ENCODE measurements around the gene IRF4.

IRF4 gene

DNA sequence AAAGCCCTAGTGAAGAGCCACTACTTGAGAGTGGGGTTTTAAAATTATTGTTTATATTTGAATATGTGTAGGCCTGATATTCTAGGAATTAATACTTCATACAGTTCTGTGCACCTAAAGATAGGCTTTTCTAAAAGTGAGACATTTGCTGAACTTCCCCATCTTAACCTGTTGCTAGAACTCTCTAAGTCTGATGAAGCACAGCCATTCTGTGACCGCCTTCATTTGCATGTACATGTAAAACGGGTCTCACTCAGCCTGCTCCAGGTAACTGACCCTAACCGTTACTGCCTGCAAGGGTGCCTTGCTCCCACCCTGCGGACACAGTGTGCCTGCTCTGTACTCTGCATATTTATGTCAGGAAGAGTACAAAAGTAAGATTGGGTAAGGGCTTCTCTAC lies 44.3 kb upstream of the IRF4 start:
- H3K27ac ChIP-seq (ENCODE audit: insufficient read depth, low read length, poor library complexity, severe bottlenecking), result no peak overlapping the region
- H3K36me3 ChIP-seq (ENCODE audit: control insufficient read depth, insufficient read depth, low read length), result peaks cover 8% of the 10 kb centered on the region
- H3K4me1 ChIP-seq (ENCODE audit: control insufficient read depth, insufficient read depth, low read length, poor library complexity, severe bottlenecking), result no peaks in the 10 kb centered on the region
- H3K4me3 ChIP-seq (ENCODE audit: insufficient read depth, low read depth, low read length, poor library complexity, severe bottlenecking), result no peak overlapping the region
- no peak for DNase-seq
- H3K9me3 ChIP-seq (ENCODE audit: control insufficient read depth, low read length), result no peaks in the 10 kb centered on the region
- H3K27me3 ChIP-seq (replicated peaks; ENCODE audit: control insufficient read depth, insufficient read depth, low read length, poor library complexity, severe bottlenecking), result no peaks in the 10 kb centered on the region

DNA sequence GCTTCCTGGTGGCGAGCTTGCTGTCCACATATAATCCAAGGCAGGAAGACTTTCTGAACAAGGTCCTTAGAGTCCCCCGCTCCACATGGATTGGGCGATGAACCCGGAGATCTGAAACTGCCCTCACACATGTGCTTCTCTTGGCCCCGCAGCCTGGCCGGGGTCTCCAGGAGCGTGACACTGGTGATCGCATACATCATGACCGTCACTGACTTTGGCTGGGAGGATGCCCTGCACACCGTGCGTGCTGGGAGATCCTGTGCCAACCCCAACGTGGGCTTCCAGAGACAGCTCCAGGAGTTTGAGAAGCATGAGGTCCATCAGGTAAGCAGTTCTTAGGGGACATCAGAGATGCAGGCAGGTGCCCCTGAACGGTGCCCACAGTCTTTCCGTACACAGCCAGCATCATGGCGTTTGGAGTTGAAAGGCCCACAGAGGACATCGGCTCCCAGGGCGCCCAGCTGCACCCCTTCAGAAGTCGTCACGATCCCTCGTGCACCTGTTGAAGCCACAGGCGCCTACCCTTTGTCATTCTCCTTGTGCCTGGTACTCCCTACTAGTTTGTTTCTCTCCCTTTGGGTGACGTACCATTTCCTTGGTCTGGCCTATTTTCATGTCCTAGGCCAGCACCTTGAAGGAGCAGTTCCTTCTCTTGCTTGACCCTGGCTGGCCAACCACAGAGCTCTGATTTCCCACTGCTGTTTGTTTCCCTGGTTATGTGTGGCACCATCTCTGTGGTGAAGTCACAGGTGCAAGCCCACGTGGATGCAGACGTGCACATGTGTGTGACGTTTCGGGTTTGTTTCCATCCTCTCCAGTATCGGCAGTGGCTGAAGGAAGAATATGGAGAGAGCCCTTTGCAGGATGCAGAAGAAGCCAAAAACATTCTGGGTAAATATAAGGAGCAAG lies 43.3 kb upstream of the IRF4 start:
- Histone ChIP-seq H3K4me3 (ENCODE audit: insufficient read depth, low read depth, low read length, poor library complexity, severe bottlenecking) (no peak overlapping the region), H3K4me1 (ENCODE audit: control insufficient read depth, insufficient read depth, low read length, poor library complexity, severe bottlenecking) (no peaks in the 10 kb centered on the region), H3K36me3 (ENCODE audit: control insufficient read depth, insufficient read depth, low read length) (peaks cover 8% of the 10 kb centered on the region), H3K9me3 (ENCODE audit: control insufficient read depth, low read length) (no peaks in the 10 kb centered on the region), H3K27ac (ENCODE audit: insufficient read depth, low read length, poor library complexity, severe bottlenecking) (no peak overlapping the region), H3K27me3 (replicated peaks; ENCODE audit: control insufficient read depth, insufficient read depth, low read length, poor library complexity, severe bottlenecking) (no peaks in the 10 kb centered on the region)
- DNase-seq, result no peak

DNA sequence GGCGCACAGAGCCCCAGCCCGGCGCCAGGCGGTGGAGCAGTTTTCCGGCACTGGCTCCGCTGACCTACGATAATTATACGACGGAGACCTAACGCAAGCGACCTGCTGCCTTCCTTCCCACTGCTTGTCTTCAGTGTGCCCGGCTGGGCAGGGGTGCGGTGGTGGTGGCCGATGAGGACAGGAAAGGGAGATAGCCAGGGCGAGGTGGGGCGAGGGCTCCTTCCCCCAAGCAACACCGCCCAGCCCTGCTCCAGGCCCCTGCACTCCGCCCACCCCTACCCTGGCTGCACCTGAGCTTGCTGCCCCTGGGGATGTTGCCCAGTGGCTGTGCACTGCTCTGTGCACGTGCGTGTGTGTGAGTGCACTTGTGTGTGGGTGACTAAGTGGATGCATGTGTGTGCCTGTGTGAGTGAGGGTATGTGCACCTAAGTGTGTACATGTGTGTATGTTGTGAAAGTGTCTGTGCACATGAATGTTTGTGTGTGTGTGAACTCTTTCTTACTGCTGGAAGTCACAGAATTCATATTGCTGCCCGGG lies 42.6 kb upstream of the IRF4 start:
- peaks cover 8% of the 10 kb centered on the region for H3K36me3 ChIP-seq (ENCODE audit: control insufficient read depth, insufficient read depth, low read length)
- no peak overlapping the region for H3K27ac ChIP-seq (ENCODE audit: insufficient read depth, low read length, poor library complexity, severe bottlenecking)
- H3K4me1 ChIP-seq (ENCODE audit: control insufficient read depth, insufficient read depth, low read length, poor library complexity, severe bottlenecking), result no peaks in the 10 kb centered on the region
- no peak for DNase-seq
- no peak overlapping the region for H3K4me3 ChIP-seq (ENCODE audit: insufficient read depth, low read depth, low read length, poor library complexity, severe bottlenecking)
- no peaks in the 10 kb centered on the region for H3K27me3 ChIP-seq (replicated peaks; ENCODE audit: control insufficient read depth, insufficient read depth, low read length, poor library complexity, severe bottlenecking)
- H3K9me3 ChIP-seq (ENCODE audit: control insufficient read depth, low read length), result no peaks in the 10 kb centered on the region

DNA sequence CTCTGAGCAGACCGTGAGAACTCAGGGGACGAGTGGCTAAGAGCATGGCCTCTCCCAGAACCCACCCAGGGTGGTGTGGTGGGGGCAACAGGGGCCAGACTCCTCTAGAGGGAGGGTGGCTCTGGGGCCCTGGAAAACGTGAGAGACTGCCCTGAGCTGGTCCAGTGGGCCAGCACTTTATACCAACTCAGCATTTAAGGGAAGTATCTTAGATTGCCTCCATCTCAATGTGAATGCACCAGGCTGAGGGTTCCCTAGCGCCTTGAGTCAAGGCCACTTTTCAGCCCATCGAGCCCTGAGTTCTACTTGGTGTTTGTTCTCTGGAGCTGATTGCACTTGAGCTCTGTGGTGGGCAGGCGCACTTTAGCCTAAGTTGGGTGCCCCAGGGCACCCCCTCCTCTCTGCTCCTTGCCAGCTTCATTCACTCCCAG lies 42.0 kb upstream of the IRF4 start:
- Histone ChIP-seq H3K27me3 (replicated peaks; ENCODE audit: control insufficient read depth, insufficient read depth, low read length, poor library complexity, severe bottlenecking) (no peaks in the 10 kb centered on the region), H3K9me3 (ENCODE audit: control insufficient read depth, low read length) (no peaks in the 10 kb centered on the region), H3K4me1 (ENCODE audit: control insufficient read depth, insufficient read depth, low read length, poor library complexity, severe bottlenecking) (no peaks in the 10 kb centered on the region), H3K27ac (ENCODE audit: insufficient read depth, low read length, poor library complexity, severe bottlenecking) (no peak overlapping the region), H3K36me3 (ENCODE audit: control insufficient read depth, insufficient read depth, low read length) (peaks cover 8% of the 10 kb centered on the region), H3K4me3 (ENCODE audit: insufficient read depth, low read depth, low read length, poor library complexity, severe bottlenecking) (no peak overlapping the region)
- no peak for DNase-seq

DNA sequence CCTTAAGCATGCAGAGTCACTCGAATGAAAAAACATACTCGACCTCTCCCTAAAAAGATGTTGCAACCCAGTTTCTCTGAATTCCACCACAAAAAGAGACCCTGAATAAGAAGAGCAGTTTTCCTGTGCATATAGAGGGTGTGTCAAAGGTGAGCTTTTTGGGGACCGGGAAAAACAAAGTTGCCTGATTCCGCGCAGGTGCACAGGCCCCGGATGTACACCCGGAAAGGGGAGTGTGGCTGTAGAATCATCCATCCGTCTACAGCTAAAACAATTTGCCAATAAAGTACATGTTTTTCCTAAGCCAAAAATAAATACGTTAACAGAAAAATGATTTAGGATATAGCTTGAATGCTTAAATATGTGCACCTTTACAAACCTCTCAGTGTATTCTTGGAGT lies 41.2 kb upstream of the IRF4 start:
- Histone ChIP-seq H3K4me1 (ENCODE audit: control insufficient read depth, insufficient read depth, low read length, poor library complexity, severe bottlenecking) (no peaks in the 10 kb centered on the region), H3K27ac (ENCODE audit: insufficient read depth, low read length, poor library complexity, severe bottlenecking) (no peak overlapping the region), H3K4me3 (ENCODE audit: insufficient read depth, low read depth, low read length, poor library complexity, severe bottlenecking) (no peak overlapping the region), H3K27me3 (replicated peaks; ENCODE audit: control insufficient read depth, insufficient read depth, low read length, poor library complexity, severe bottlenecking) (no peaks in the 10 kb centered on the region), H3K9me3 (ENCODE audit: control insufficient read depth, low read length) (no peaks in the 10 kb centered on the region), H3K36me3 (ENCODE audit: control insufficient read depth, insufficient read depth, low read length) (peaks cover 8% of the 10 kb centered on the region)
- DNase-seq, result no peak

DNA sequence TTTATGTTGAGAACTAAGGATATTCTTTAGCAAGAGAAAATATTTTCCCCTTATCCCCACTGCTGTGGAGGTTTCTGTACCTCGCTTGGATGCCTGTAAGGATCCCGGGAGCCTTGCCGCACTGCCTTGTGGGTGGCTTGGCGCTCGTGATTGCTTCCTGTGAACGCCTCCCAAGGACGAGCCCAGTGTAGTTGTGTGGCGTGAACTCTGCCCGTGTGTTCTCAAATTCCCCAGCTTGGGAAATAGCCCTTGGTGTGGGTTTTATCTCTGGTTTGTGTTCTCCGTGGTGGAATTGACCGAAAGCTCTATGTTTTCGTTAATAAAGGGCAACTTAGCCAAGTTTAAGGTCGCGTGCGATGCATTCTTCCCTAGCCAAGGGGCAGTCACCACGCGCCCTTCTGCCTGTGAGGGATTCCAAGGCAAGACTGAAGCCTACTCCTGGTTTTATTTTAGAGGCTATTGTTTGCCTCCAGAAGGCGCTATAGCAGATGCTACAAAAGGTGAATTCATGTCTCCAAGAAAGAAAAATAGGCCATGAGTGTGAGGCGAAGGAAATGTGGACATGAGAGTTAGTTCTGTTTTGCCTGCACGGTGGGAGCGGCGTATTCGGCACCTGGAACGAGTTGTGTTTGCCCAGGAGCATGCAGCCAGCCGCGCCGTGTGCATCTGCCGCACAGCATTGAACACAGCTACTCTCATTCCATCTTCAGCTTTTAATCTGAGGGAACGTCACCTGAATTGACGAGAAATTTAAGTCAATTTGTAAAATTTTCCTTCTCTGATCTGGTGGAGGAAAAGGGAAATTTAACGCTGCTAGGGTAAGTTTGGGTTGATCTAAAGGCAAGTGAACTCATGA lies 40.3 kb upstream of the IRF4 start:
- Histone ChIP-seq H3K4me3 (ENCODE audit: insufficient read depth, low read depth, low read length, poor library complexity, severe bottlenecking) (no peak overlapping the region), H3K9me3 (ENCODE audit: control insufficient read depth, low read length) (no peaks in the 10 kb centered on the region), H3K4me1 (ENCODE audit: control insufficient read depth, insufficient read depth, low read length, poor library complexity, severe bottlenecking) (no peaks in the 10 kb centered on the region), H3K27ac (ENCODE audit: insufficient read depth, low read length, poor library complexity, severe bottlenecking) (no peak overlapping the region), H3K36me3 (ENCODE audit: control insufficient read depth, insufficient read depth, low read length) (peaks cover 8% of the 10 kb centered on the region), H3K27me3 (replicated peaks; ENCODE audit: control insufficient read depth, insufficient read depth, low read length, poor library complexity, severe bottlenecking) (no peaks in the 10 kb centered on the region)
- no peak for DNase-seq

DNA sequence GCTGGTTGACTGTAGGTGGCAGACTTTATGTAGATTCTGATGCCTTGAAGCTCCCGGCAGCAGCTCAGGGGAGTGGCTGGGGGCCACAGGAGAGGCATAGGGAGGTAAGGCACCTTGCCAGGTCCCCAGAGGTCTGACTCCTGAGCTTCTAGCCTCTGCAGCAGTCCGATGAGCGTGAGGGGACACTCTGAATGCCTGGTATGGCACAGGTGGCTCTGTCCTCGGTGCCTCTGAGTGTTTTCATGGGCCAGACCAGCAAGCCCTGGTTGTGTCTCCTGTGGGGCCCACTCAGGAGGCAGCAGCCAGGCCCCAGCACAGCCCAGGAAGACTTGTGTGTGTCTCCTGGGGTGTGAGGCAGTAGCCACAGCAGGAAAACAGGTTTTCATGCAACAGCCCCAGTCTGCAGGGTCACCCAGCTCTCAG lies 39.7 kb upstream of the IRF4 start:
- H3K27ac ChIP-seq (ENCODE audit: insufficient read depth, low read length, poor library complexity, severe bottlenecking), result no peak overlapping the region
- DNase-seq, result no peak
- no peaks in the 10 kb centered on the region for H3K9me3 ChIP-seq (ENCODE audit: control insufficient read depth, low read length)
- no peak overlapping the region for H3K4me3 ChIP-seq (ENCODE audit: insufficient read depth, low read depth, low read length, poor library complexity, severe bottlenecking)
- no peaks in the 10 kb centered on the region for H3K4me1 ChIP-seq (ENCODE audit: control insufficient read depth, insufficient read depth, low read length, poor library complexity, severe bottlenecking)
- H3K36me3 ChIP-seq (ENCODE audit: control insufficient read depth, insufficient read depth, low read length), result peaks cover 8% of the 10 kb centered on the region
- H3K27me3 ChIP-seq (replicated peaks; ENCODE audit: control insufficient read depth, insufficient read depth, low read length, poor library complexity, severe bottlenecking), result no peaks in the 10 kb centered on the region

DNA sequence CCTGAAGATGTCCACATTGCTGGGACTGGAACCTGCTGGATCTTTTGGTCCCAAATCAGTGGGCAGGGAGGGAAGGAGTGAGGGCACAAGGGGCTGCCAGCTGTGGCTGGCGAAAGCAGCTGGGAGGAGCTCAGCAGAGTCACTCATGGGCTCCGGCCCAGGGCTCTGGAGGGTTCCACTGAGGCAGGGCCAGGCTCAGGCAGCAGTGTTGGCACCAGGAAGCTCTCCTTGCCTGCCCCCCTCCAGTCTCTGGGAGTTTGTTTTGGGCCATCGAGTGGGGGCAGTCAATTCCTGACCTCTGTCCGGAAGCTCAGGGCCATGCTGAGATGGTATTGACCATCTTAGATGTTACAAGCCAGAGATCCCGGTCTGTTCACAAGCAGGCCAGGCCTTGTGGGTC lies 39.1 kb upstream of the IRF4 start:
- Histone ChIP-seq H3K27me3 (replicated peaks; ENCODE audit: control insufficient read depth, insufficient read depth, low read length, poor library complexity, severe bottlenecking) (no peaks in the 10 kb centered on the region), H3K4me1 (ENCODE audit: control insufficient read depth, insufficient read depth, low read length, poor library complexity, severe bottlenecking) (no peaks in the 10 kb centered on the region), H3K9me3 (ENCODE audit: control insufficient read depth, low read length) (no peaks in the 10 kb centered on the region), H3K36me3 (ENCODE audit: control insufficient read depth, insufficient read depth, low read length) (peaks cover 7% of the 10 kb centered on the region), H3K4me3 (ENCODE audit: insufficient read depth, low read depth, low read length, poor library complexity, severe bottlenecking) (no peak overlapping the region), H3K27ac (ENCODE audit: insufficient read depth, low read length, poor library complexity, severe bottlenecking) (no peak overlapping the region)
- no peak for DNase-seq

DNA sequence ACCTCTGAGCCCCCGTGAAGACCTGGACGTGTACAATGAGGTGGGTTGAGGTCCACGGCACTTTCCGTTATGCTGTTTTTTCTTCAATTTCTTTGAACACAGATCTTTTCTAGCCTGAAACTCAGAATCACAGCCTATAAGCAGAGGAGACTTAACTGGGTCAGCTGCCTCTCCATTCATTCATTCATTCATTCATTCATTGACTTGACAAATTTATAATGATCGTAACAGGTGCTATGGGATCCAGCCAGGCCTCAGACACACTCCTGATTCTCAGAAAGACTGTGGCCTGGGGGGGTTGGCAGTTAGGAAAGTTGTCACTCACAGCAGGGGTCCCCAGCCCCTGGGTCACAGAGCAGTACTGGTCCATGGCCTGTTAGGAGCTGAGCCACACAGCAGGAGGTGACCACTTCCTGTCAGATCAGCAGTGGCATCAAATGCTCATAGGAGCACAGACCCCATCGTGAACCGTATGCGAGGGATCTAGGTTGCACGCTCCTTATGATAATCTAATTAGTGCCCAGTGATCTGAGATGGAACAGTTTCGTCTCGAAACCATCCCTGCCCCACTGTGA lies 38.6 kb upstream of the IRF4 start:
- Histone ChIP-seq H3K36me3 (ENCODE audit: control insufficient read depth, insufficient read depth, low read length) (peaks cover 5% of the 10 kb centered on the region), H3K4me1 (ENCODE audit: control insufficient read depth, insufficient read depth, low read length, poor library complexity, severe bottlenecking) (no peaks in the 10 kb centered on the region), H3K9me3 (ENCODE audit: control insufficient read depth, low read length) (no peaks in the 10 kb centered on the region), H3K27me3 (replicated peaks; ENCODE audit: control insufficient read depth, insufficient read depth, low read length, poor library complexity, severe bottlenecking) (no peaks in the 10 kb centered on the region), H3K27ac (ENCODE audit: insufficient read depth, low read length, poor library complexity, severe bottlenecking) (no peak overlapping the region), H3K4me3 (ENCODE audit: insufficient read depth, low read depth, low read length, poor library complexity, severe bottlenecking) (no peak overlapping the region)
- no peak for DNase-seq
